NB4 (cell line): ENCODE results near the gene SGCD.

Experiments used
- DNase-seq: peaks from one replicate; pipeline ENCODE4 v3.0.0; 2010; ENCODE audit warnings: low read depth
- H3K4me3 ChIP-seq: one replicate; pipeline ENCODE4 v1.5.1; 2011; ENCODE audit warnings: mild to moderate bottlenecking, low read depth, low read length, moderate library complexity
- MYC ChIP-seq: IDR thresholded peaks from 2 replicates; pipeline ENCODE4 v1.6.1; 2011; ENCODE audit warnings: low read depth, low read length
- POLR2A ChIP-seq: IDR thresholded peaks from 2 replicates; pipeline ENCODE4 v1.6.1; 2011; ENCODE audit warnings: mild to moderate bottlenecking; ENCODE audit not compliant: insufficient read length; ENCODE audit errors: extremely low read depth
- TF ChIP-seq, protein P1 (sequence below): IDR thresholded peaks from 2 replicates; pipeline ENCODE4 v1.6.1; 2011; ENCODE audit warnings: low read depth, low read length
- TF ChIP-seq, protein P2 (sequence below): IDR thresholded peaks from one replicate; pipeline ENCODE4 v1.5.1; 2012; ENCODE audit warnings: low read depth, low read length

Gene SGCD

GRCh38 chr5:156621719-156622118 is 294.8 kb downstream of the SGCD start:
- H3K4me3 ChIP-seq, result no peak overlapping the region
- no peak for DNase-seq
- TF ChIP-seq MYC, result no peak

- TF ChIP-seq, protein P1, sequence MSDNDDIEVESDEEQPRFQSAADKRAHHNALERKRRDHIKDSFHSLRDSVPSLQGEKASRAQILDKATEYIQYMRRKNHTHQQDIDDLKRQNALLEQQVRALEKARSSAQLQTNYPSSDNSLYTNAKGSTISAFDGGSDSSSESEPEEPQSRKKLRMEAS, result no peak
- TF ChIP-seq MYC (no peak), POLR2A (no peak)
- TF ChIP-seq, protein P2, sequence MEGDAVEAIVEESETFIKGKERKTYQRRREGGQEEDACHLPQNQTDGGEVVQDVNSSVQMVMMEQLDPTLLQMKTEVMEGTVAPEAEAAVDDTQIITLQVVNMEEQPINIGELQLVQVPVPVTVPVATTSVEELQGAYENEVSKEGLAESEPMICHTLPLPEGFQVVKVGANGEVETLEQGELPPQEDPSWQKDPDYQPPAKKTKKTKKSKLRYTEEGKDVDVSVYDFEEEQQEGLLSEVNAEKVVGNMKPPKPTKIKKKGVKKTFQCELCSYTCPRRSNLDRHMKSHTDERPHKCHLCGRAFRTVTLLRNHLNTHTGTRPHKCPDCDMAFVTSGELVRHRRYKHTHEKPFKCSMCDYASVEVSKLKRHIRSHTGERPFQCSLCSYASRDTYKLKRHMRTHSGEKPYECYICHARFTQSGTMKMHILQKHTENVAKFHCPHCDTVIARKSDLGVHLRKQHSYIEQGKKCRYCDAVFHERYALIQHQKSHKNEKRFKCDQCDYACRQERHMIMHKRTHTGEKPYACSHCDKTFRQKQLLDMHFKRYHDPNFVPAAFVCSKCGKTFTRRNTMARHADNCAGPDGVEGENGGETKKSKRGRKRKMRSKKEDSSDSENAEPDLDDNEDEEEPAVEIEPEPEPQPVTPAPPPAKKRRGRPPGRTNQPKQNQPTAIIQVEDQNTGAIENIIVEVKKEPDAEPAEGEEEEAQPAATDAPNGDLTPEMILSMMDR, result no peak
- no peak for DNase-seq
- H3K4me3 ChIP-seq, result no peak overlapping the region
These were observed 296.5 kb downstream of the SGCD start for GRCh38 chr5:156623381-156624040.

GRCh38 chr5:156624686-156625085 is 297.7 kb downstream of the SGCD start:
- no peak for DNase-seq
- TF ChIP-seq POLR2A, result no peak
- TF ChIP-seq, protein P2, result no peak
- TF ChIP-seq, protein P1, result no peak
- no peak for TF ChIP-seq MYC
- no peak overlapping the region for H3K4me3 ChIP-seq

DNA sequence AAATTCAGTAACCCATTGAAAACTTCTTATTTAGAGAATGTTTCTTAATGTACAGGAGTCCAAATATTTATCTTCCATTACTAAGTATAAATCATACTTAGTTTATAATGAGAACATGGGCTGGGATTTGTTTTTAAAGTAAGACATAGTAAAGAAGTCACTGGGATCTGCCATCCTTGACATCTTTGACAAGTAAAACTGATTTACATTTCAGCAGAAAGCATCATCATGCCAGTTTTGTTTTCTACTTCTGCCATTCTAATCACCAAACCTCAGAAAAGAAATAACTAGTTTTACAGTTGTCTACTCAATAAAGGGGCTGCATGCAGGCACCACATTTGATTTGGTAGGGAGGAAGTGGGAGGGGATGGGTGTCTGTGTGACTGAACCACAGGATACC is 301.5 kb downstream of the SGCD start:
- H3K4me3 ChIP-seq, result no peak overlapping the region
- TF ChIP-seq, protein P1, result no peak
- TF ChIP-seq, protein P2, result no peak
- TF ChIP-seq MYC (no peak), POLR2A (no peak)
- DNase-seq, result no peak

- no peak overlapping the region for H3K4me3 ChIP-seq
- no peak for DNase-seq
- TF ChIP-seq, protein P1, result no peak
- TF ChIP-seq POLR2A (no peak), MYC (no peak)
- TF ChIP-seq, protein P2, result no peak
These were observed 304.0 kb downstream of the SGCD start for GRCh38 chr5:156631005-156631404.

DNA sequence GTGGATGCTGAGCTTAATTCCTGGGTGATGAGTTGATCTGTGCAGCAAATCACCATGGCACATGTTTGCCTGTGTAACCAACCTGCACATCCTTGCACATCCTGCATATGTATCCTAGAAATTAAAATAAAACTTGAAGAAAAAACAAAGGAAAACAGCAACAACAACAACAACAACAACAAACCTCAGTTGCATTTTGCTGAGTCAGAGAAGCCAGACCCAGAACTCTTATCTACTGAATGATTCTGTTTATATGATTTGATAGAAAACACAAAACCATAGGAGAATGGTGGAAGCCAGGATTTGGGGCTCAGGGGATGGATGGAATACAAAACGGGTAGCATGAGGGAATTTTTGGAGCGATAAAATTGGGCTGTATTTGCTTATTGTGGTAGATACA is 307.3 kb downstream of the SGCD start:
- DNase-seq, result no peak
- H3K4me3 ChIP-seq, result no peak overlapping the region
- TF ChIP-seq, protein P2, result no peak
